NT2/D1 (cell line): ENCODE measurements around the gene SLC2A13.
"Not testable (repeated sequence)": the region's sequence is repeated elsewhere in the genome, so short reads cannot be mapped to it uniquely, and the experiment has no call there.

Source experiments
- SUZ12 ChIP-seq: IDR thresholded peaks from 2 replicates; pipeline ENCODE4 v1.6.1; 2011; ENCODE audit not compliant: insufficient read length, insufficient read depth; ENCODE audit errors: extremely low read depth
- YY1 ChIP-seq: IDR thresholded peaks from 2 replicates; pipeline ENCODE4 v1.6.1; 2011; ENCODE audit not compliant: insufficient read length, insufficient read depth
- ZNF274 ChIP-seq: IDR thresholded peaks from 2 replicates; pipeline ENCODE4 v1.6.1; 2011; ENCODE audit warnings: mild to moderate bottlenecking, low read depth, low read length

GRCh38 chr12:39812456-39812855 is 293.4 kb downstream of the SLC2A13 start:
- TF ChIP-seq YY1, SUZ12, ZNF274: not testable (repeated sequence)
